ENCODE data around the gene RANGAP1.

The RANGAP1 gene

GRCh38 chr22:41217553-41218157 lies 68.3 kb downstream of the RANGAP1 start:
- Histone ChIP-seq H2AFZ (ENCODE audit: low read depth, low read length) (no peak overlapping the region), H4K20me1 (ENCODE audit: insufficient read depth, low read length) (no peaks in the 10 kb centered on the region), H3K4me2 (ENCODE audit: low read length) (peak overlapping the region; percentile 54), H3K27ac (ENCODE audit: low read length) (peak overlapping the region; percentile 50), H3K4me3 (ENCODE audit: low read length) (peak overlapping the region; percentile 42), H3K79me2 (ENCODE audit: low read length) (no peaks in the 10 kb centered on the region), H3K9ac (ENCODE audit: low read length) (no peak overlapping the region; the same call in 1 of the 2 replicates), H3K36me3 (replicated peaks; ENCODE audit: low read depth, low read length) (peaks cover 45% of the 10 kb centered on the region), H3K4me1 (ENCODE audit: low read length) (peaks cover 15% of the 10 kb centered on the region), H3K9me3 (ENCODE audit: insufficient read depth, low read length) (no peaks in the 10 kb centered on the region), H3K27me3 (ENCODE audit: low read depth, low read length) (no peaks in the 10 kb centered on the region)
- no peak for TF ChIP-seq EZH2phosphoT487 (IDR thresholded peaks at IDR 0.05; ENCODE audit: low read depth)
- TF ChIP-seq CTCF (IDR thresholded peaks at IDR 0.05; ENCODE audit: low read depth, low read length) = no peak

- H3K4me1 ChIP-seq (ENCODE audit: low read length) = peaks cover 15% of the 10 kb centered on the region
- H3K79me2 ChIP-seq (ENCODE audit: low read length) = no peaks in the 10 kb centered on the region
- TF ChIP-seq EZH2phosphoT487 (IDR thresholded peaks at IDR 0.05; ENCODE audit: low read depth) (no peak), CTCF (IDR thresholded peaks at IDR 0.05; ENCODE audit: low read depth, low read length) (no peak)
- H3K9ac ChIP-seq (ENCODE audit: low read length) = no peak overlapping the region
- H3K4me3 ChIP-seq (ENCODE audit: low read length) = peak overlapping the region; percentile 42
- H3K9me3 ChIP-seq (ENCODE audit: insufficient read depth, low read length) = no peaks in the 10 kb centered on the region
- H3K36me3 ChIP-seq (replicated peaks; ENCODE audit: low read depth, low read length) = peaks cover 43% of the 10 kb centered on the region
- peak overlapping the region; percentile 54 for H3K4me2 ChIP-seq (ENCODE audit: low read length)
- no peaks in the 10 kb centered on the region for H4K20me1 ChIP-seq (ENCODE audit: insufficient read depth, low read length)
- no peak overlapping the region for H2AFZ ChIP-seq (ENCODE audit: low read depth, low read length)
- H3K27me3 ChIP-seq (ENCODE audit: low read depth, low read length) = no peaks in the 10 kb centered on the region
- peak overlapping the region; percentile 50 for H3K27ac ChIP-seq (ENCODE audit: low read length)
Observed at GRCh38 chr22:41216984-41217383, 69.0 kb downstream of the RANGAP1 start.

DNA sequence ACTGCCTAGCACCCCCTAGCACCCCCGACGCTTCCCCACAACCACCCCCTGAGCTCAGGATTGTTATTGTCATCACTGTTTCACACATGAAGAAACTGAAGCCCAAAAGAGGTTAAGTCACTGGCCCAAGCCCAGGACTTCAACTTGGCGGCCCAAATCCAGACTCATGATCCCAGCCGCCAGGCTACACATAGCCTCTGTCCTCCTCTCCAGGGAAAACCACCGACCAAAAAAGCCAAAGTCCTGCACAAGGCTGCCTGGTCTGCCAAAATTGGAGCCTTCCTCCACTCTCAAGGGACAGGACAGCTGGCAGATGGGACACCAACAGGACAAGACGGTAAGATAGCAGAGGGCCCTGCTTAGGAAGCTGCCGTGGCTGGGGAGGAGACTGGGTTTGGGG lies 70.1 kb downstream of the RANGAP1 start:
- Histone ChIP-seq H3K4me3 (ENCODE audit: low read length) (no peak overlapping the region), H4K20me1 (ENCODE audit: insufficient read depth, low read length) (no peaks in the 10 kb centered on the region), H3K79me2 (ENCODE audit: low read length) (no peaks in the 10 kb centered on the region), H3K27ac (ENCODE audit: low read length) (no peak overlapping the region), H3K4me1 (ENCODE audit: low read length) (peaks cover 15% of the 10 kb centered on the region), H3K27me3 (ENCODE audit: low read depth, low read length) (no peaks in the 10 kb centered on the region), H2AFZ (ENCODE audit: low read depth, low read length) (no peak overlapping the region), H3K36me3 (replicated peaks; ENCODE audit: low read depth, low read length) (peaks cover 42% of the 10 kb centered on the region), H3K4me2 (ENCODE audit: low read length) (no peak overlapping the region), H3K9ac (ENCODE audit: low read length) (no peak overlapping the region), H3K9me3 (ENCODE audit: insufficient read depth, low read length) (no peaks in the 10 kb centered on the region)
- TF ChIP-seq CTCF (IDR thresholded peaks at IDR 0.05; ENCODE audit: low read depth, low read length) (no peak), EZH2phosphoT487 (IDR thresholded peaks at IDR 0.05; ENCODE audit: low read depth) (no peak)

DNA sequence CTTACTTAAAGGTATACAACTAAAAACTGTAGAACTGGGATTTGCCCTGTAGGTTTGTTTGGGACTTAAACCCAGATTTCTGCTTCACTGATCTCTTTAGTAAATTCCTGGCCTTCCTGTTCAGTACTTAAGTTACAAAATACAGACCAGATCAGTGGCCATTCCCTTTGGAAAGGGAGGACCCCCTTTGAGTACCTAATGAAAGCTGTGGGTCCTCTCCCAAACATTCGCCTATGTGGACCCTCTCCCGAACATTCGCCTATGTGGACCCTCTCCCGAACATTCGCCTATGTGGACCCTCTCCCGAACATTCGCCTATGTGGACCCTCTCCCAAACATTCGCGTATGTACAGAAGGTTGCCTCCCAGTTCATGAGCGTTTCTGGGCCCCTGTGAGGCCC lies 70.6 kb downstream of the RANGAP1 start:
- peaks cover 15% of the 10 kb centered on the region for H3K4me1 ChIP-seq (ENCODE audit: low read length)
- H3K4me3 ChIP-seq (ENCODE audit: low read length) = no peak overlapping the region
- no peaks in the 10 kb centered on the region for H3K27me3 ChIP-seq (ENCODE audit: low read depth, low read length)
- no peak overlapping the region for H3K4me2 ChIP-seq (ENCODE audit: low read length)
- no peaks in the 10 kb centered on the region for H4K20me1 ChIP-seq (ENCODE audit: insufficient read depth, low read length)
- no peaks in the 10 kb centered on the region for H3K9me3 ChIP-seq (ENCODE audit: insufficient read depth, low read length)
- TF ChIP-seq EZH2phosphoT487 (IDR thresholded peaks at IDR 0.05; ENCODE audit: low read depth) (no peak), CTCF (IDR thresholded peaks at IDR 0.05; ENCODE audit: low read depth, low read length) (no peak)
- peaks cover 42% of the 10 kb centered on the region for H3K36me3 ChIP-seq (replicated peaks; ENCODE audit: low read depth, low read length)
- H3K27ac ChIP-seq (ENCODE audit: low read length) = no peak overlapping the region
- H3K79me2 ChIP-seq (ENCODE audit: low read length) = no peaks in the 10 kb centered on the region
- H2AFZ ChIP-seq (ENCODE audit: low read depth, low read length) = no peak overlapping the region
- H3K9ac ChIP-seq (ENCODE audit: low read length) = no peak overlapping the region

Data from OCI-LY3 (cell line).